Right lobe of liver (tissue), 4 donors: ENCODE data around the gene RAD51C.

Experiments used
- CTCF ChIP-seq, 4 donors: fragments of 200-600 bp in 3 of 4; fragments of 450-650 bp in 1 of 4; IDR thresholded peaks; one replicate each; pipeline versions ENCODE4 v1.5.1 to v1.8.0; 2016 to 2022; ENCODE audit warnings: antibody characterized with exemption in 4 of 4, mild to moderate bottlenecking in 2 of 4
- POLR2A ChIP-seq: fragments of 450-650 bp; IDR thresholded peaks from one replicate; pipeline ENCODE4 v1.6.1; 2017; ENCODE audit warnings: antibody characterized with exemption, mild to moderate bottlenecking
- donor health status: DM: no; HTN: no; CAD: no.
- donor health status: DM: no; HTN: no; CAD: no.
- donor health status: DM: no; HTN: yes; CAD: no.

GRCh38 chr17:58661499-58661898 is 30.9 kb upstream of the RAD51C start:
- TF ChIP-seq CTCF (IDR thresholded peaks at IDR 0.05): no peak
- no peak for TF ChIP-seq POLR2A
